Ovary (tissue), 3 donors: Measurements from ENCODE around the gene LYPD6.

Source experiments
- EP300 ChIP-seq: sonication (generic); formaldehyde crosslinking; IDR thresholded peaks from one replicate; pipeline ENCODE4 v1.6.1; 2017; ENCODE audit warnings: antibody characterized with exemption
- POLR2A ChIP-seq: fragments of 450-650 bp; IDR thresholded peaks from one replicate; pipeline ENCODE4 v1.6.1; 2017; ENCODE audit warnings: antibody characterized with exemption, mild to moderate bottlenecking, moderate library complexity
- TF ChIP-seq, protein P1 (sequence below), 3 donors: fragments of 450-650 bp in 2 of 3; fragments of 200-600 bp in 1 of 3; IDR thresholded peaks; one replicate each; pipeline versions ENCODE4 v1.5.1 to v1.8.0; 2016 to 2022; ENCODE audit warnings: antibody characterized with exemption in 3 of 3, mild to moderate bottlenecking in 1 of 3
- donor health status: DM: no; HTN: no; CAD: no.

DNA sequence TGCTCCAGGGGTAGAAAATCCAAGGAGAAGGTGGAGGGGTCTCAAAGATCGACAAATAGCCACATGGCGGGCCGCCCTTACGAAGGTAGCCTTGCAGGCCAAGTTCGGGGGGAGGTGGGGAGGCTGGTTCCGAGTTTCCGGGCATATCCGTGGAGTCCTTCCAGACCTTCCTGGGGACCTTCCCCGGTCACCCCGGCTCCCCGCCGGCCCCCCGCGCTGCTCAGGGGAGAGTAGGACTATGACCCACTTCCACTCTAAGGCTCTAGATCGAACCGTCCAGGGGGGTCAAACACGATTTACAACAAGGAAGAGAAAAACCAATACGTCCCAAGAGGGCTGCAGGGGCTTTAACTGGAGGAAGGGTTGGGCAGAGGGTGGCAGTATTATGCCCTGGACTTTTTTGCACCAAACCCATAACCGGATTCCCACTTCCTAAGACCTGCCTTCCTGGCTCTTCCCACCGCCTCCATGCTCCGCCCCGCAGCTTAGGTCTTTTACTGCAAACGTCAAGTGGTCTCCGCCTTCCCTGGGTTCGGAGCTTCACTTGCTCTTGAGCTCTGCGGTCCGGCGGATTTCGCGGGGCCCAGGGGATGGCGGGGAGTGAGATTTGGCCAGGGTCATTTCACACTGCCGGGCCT, 779 bp upstream of the LYPD6 start:
- TF ChIP-seq, protein P1, sequence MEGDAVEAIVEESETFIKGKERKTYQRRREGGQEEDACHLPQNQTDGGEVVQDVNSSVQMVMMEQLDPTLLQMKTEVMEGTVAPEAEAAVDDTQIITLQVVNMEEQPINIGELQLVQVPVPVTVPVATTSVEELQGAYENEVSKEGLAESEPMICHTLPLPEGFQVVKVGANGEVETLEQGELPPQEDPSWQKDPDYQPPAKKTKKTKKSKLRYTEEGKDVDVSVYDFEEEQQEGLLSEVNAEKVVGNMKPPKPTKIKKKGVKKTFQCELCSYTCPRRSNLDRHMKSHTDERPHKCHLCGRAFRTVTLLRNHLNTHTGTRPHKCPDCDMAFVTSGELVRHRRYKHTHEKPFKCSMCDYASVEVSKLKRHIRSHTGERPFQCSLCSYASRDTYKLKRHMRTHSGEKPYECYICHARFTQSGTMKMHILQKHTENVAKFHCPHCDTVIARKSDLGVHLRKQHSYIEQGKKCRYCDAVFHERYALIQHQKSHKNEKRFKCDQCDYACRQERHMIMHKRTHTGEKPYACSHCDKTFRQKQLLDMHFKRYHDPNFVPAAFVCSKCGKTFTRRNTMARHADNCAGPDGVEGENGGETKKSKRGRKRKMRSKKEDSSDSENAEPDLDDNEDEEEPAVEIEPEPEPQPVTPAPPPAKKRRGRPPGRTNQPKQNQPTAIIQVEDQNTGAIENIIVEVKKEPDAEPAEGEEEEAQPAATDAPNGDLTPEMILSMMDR (IDR thresholded peaks at IDR 0.05), result no peak
- TF ChIP-seq EP300 (no peak), POLR2A (no peak)
